ENCODE results near the gene MALT1.

GRCh38 chr18:58674863-58675472 lies 3.7 kb downstream of the MALT1 start:
- TF ChIP-seq CTCF (conservative IDR thresholded peaks at IDR 0.05; ENCODE audit: low read length) (no peak), EZH2phosphoT487 (IDR thresholded peaks at IDR 0.05; ENCODE audit: borderline replicate concordance, low read depth, low read length) (no peak)

Data from OCI-LY7 (cell line).